Ammon's horn (tissue), 1 donor: ENCODE measurements around the gene CCDC171.
"Not testable (repeated sequence)": the region's sequence is repeated elsewhere in the genome, so short reads cannot be mapped to it uniquely, and the experiment has no call there.

ENCODE experiments used
- DNase-seq: peaks from one replicate; pipeline ENCODE4 v3.0.0-alpha.2; 2016; ENCODE audit warnings: low spot score

The CCDC171 gene

DNA sequence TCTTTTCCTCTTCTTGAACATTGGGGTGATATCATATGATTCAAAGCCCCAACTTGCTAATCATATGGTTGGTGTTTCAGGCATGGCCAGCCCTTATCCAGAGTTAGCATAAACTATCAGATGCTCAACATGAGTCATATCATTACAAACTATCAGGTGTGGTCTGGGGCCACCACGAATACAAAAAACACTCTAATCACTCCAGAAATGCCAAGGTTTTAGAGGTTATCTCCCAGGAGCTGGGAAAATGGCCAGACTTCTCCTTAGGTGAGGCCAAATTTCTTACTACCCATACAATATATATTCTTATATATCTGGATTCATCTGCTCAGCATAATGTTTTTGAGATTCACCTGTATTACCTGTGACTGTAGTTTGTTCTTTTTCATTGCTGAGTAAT, 210.5 kb downstream of the CCDC171 start:
- no peak for DNase-seq

DNA sequence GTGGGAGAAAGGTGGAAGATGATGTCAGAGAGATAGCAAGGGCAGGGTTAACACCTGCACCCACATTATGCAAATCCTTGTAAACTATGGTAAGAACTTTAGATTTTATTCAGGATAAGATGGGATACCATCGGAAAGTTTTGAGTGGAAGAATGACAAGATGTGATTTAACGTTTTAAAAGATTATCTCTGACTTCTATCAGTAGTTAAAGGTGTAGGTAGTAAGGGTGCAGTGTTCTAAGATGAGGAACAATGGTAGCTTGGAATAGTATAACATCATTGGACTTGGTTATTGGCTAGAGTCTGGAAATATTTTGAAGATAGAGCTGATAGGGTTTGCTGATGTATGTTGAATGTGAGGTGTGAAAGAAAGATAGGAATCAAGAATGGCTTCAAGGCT, 211.3 kb downstream of the CCDC171 start:
- DNase-seq, result no peak

DNA sequence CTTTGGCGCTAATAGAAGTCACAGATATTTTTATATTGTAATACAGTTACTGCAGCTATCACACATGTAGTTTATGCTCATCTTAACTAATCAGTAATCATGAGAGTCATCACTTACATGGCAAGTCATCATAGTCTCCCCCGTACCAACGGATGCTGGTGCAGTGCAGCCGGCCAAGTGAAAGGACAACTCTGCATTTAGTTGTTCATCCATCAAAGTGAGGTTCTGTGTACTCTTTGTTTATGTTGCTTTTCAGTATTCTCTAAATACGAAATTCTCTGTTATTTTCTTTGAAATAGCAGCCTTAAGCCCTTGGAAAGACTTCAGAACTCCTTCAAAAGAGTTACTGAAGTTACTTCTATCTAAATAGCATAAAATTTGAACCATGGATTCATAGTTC, 216.7 kb downstream of the CCDC171 start:
- DNase-seq, result peak; percentile 3

DNA sequence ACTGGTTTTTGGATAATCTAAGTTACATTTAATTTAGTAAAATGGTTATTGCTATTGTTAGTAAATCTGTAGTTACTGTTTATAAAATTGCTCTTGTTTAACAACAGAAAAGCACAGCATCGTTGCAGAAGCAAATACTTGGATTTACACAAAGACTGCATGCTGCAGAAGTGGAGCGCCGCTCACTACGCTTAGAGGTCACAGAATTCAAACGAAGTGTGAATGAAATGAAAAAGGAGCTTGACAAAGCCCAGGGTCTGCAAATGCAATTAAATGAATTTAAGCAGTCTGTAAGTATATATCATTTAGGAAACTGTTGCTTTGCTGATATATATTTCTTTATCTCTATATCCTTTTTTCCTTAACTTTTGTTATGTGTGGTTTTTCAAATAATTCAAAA, 226.0 kb downstream of the CCDC171 start:
- no peak for DNase-seq

DNA sequence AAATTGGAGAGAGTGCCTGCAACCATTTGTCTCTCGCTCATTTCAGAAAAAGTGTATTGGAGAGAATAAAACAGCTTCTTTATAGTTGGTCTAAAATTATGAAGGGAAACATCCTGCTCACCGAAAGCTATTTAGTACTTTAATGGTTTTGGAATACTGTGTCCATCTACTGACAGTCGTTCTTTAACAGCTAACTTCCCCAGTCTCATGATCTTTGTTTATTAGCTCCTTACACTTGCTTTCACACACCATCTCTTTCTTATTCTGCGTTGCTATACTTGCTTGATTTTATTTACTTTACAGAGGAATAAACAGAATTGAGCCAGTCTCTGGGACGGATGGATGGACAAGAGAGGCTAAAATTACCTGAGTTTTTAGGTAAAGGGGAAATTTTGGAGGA, 229.3 kb downstream of the CCDC171 start:
- no peak for DNase-seq

DNA sequence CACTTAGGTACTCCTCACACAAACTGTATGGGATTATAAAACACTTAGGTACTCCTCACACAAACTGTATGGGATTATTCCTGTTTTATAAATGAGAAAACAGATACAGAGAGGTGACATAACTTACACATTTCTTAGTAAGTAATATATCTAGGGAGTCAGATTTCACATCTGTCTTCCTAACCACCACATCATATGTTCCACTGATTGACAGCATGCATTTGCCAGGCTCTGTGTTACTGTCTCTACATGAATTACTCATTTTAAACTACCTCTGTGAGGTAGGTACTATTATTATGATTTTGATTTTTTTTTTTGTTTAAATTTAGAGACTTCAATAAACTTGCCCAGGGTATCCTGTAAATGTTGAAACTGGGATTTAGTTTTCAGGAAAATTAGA, 232.7 kb downstream of the CCDC171 start:
- no peak for DNase-seq

DNA sequence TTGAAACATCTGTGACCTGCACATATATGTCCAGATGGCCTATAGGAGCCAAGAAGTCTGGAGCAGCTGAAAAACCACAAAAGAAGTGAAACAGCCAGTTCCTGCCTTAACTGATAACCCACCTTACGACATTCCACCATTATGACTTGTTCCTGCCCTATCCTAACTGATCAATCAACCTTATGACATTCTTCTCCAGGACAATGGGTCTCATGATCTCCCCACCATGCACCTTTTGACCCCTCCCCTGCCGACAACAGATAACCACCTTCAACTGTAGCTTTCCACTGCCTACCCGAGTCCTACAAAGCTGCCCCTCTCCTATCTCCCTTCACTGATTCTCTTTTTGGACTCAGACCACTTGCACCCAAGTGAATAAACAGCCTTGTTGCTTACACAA, 233.8 kb downstream of the CCDC171 start:
- DNase-seq, result no peak

DNA sequence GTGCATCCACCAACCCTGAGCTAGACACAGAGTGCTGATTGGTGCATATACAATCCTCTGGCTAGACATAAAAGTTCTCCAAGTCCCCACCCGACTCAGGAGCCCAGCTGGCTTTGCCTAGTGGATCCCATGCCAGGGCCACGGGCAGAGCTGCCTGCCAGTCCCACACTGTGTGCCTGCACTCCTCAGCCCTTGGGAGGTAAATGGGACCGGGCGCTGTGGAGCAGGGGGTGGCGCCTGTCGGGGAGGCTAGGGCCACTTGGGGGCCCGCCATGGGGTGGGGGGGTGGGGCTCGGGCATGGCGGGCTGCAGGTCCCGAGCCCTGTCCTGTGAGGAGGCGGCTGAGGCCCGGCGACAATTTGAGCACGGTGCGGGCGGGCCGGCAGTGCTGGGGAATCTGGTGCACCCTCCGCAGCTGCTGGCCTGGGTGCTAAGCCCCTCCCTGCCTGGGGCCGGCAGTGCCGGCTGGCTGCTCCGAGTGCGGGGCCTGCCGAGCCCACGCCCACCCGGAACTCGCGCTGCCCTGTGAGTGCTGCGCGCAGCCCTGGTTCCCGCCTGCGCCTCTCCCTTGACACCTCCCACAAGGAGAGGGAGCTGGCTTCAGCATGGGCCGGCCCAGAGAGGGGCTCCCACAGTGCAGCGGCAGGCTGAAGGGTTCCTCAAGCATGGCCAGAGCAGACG, 257.5 kb downstream of the CCDC171 start:
- not testable (repeated sequence) for DNase-seq

DNA sequence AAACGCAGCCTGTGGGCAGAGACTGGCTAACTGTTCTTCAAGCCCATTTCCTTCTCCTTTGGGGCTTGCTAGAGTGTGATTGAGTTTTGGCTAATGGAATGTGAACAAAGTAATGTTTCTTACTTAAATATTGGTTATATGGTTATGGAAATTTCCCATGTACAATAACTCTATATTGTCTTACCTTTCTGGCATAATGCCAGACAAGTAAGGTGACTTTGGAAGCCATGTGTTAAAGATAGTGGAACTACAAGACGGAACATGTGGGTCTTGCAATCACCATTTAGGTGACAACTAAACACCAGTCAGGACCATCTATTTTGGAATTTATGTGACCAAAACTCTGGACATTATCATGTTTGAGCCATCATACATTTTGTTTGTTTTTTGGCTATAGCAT, 260.2 kb downstream of the CCDC171 start:
- DNase-seq, result no peak

DNA sequence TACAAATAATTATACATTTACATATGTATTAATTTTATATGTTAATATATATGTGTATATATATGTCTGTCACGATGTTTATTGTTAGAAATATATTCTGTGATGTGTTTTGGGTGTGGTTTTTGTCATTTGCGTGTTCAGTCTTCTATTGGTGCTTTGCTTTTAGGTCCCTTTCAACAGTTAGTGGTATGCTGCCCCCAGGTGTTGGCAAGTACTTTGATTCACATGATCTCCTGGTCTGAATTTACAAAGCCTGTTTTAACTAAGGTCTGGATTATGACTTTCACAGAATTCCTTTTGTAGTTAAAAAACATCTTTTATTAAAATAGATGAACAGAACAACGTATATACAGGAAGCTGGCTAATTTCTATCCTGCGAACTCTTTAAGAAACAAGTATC, 271.5 kb downstream of the CCDC171 start:
- DNase-seq, result no peak

DNA sequence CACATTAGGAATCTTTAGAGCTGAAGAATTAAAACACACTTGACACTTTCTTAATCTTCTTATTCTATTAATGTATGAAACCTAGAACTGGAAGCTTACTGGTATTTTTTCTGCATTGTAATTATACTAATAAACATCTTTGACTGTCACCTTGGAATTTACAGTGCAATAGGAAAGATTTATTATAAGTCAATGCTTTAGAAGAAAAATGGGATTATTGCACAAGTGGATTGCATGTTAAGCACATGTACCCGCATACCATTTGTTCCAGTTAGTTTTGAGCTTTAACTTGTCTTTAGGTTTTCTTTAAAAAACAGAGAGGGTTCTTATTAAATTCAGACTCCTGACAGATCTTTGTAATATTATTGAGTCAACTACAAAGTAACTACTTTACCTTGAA, 278.5 kb downstream of the CCDC171 start:
- DNase-seq, result no peak

DNA sequence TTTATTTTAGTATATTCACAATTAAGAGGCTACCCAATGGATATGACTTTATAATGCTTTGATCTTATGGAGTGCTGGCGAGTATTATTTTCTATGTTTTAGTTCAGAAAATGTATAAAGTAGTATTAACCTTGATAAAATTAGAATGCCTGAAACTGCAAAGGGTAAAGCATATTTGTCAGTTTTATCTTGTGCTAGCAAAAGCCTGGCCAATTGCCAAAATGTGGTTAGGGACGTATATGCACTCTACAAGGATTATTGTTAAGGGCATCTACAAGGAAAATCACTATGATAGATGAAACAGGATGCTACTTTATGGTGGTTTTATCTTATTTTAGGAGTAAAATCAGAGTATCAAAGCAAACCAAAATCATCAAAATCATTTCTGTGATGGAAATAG, 281.7 kb downstream of the CCDC171 start:
- no peak for DNase-seq

DNA sequence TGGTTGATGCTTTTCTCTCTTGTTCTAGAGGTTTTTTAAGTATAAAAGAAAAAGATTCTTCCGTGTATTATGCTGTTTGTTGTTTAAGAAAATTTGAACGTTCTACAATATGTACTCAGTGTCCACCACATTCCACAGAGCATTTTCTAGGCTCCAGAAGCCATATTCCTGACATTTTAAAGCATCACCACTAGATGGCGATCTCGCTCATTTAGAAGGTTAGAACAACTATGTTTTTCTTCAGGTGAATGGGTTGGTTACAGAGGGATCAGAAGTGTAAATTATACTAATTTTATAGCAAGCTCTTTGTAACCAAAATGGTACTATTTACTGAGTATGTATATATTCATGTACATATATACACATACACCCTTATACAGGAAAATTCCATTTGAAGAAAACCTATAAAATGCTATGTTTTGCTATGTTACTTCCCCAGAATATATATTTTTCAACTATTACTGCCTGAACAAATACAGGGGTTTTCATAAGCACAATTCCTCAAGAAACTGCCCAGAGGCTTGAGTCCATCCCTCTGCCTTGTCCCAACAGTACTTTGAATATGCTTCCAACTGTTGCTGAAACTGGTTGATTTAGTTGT, 284.3 kb downstream of the CCDC171 start:
- DNase-seq, result peak; percentile 76

DNA sequence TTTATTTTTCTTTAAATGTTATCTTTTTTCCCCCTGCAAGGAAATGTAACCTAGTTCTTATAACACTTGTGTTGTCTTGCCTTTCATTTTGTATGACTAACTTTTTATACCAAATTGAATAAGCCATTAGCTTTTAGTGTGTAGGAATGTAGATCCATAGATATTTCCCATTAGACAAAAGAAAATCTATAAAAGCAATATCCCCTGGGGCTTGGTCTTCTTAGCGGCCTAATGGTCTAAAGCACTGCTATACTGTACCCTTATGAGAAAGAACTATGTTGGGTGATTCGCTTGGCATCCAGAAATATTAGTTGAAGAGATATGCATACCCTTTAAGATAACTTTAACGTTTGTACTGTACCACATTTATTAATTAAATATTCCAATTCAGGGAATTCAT, 289.2 kb downstream of the CCDC171 start:
- DNase-seq, result no peak

DNA sequence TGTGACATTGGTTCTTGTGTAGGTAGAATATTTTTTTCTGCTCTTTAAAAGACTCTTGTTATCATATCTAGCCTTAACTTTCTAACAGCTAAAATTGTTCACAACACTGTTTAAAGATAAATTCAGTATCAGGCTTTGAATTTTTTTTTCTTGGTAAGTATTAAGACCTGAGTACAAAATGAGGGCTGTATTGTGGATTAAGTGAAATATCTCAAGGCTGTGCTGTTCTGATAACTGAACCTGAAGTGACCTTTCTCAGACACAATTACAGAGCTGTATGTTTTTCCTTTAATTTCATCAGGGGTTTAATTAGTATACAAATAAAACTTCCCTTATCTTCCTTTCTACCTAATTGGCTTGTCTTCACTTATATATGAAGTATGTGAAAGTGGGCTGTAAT, 290.5 kb downstream of the CCDC171 start:
- no peak for DNase-seq

DNA sequence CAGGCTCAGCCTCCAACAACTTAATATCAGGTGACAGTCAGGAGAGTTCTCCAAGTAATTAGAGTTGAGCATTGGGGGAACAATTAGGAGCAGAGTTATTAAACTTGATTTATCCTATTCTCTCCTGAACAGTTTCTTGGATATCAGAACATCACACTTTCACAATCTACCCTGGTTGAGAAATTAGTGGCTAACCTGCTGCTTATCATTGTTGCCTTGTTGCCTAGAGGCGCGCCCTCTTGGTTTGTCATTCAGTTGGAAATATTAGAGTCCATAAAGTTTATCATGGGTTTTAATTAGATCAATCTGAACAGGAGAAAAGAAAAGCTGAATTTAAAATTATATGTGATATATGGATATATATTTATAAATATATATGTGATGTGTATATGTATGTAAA, 291.1 kb downstream of the CCDC171 start:
- DNase-seq, result no peak

DNA sequence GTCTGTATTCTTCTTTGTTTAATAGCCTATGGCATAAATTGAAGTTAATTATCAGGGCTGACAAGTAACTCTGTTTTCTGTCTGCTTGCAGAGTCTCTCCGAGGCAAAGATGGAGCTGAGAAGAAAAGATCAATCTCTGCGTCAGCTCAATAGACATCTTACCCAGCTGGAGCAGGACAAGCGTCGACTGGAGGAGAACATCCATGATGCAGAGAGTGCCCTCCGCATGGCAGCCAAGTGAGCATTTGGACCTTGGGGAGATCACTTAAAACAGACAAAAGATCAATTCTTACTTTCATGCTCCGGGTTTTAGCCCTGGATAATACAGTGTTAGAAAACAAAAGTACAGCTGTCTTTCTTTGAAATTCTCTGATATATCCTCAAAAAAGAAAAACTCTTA, 293.8 kb downstream of the CCDC171 start:
- no peak for DNase-seq

DNA sequence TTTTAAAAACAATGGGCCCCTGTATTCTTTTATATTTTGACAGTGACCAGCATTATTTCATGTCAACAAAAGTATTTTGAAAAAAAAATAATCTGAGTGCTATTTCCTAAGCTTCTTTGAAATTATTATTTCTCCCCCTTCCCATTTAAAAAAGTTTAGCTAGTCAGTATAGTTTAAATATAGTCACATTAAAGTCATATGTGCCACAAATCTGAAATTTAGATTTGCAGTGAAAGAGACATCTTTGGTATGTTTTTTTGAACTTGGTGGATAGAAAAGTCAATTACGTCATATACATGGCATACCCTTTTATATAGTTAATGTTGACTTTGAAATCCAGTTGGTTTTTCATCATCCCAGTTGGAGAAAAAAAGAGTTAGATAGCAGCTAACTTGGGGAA, 297.0 kb downstream of the CCDC171 start:
- no peak for DNase-seq

DNA sequence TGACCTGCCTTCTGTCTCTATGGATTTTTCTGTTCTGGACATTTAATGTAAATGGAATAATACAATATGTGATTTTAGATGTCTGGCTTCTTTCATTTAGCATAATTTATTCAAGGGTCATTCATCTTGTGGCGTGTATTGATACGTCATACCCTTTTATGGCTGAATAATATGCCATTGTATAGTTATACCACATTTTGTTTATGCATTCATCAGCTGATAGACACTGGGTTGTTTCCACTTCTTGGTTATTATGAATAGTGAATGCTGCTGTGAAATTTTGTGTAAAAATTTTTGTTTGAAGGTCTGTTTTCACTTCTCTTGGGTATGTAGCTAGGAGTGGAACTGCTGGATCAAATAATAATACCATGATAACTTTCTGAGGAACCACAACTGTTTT, 298.9 kb downstream of the CCDC171 start:
- DNase-seq, result no peak

DNA sequence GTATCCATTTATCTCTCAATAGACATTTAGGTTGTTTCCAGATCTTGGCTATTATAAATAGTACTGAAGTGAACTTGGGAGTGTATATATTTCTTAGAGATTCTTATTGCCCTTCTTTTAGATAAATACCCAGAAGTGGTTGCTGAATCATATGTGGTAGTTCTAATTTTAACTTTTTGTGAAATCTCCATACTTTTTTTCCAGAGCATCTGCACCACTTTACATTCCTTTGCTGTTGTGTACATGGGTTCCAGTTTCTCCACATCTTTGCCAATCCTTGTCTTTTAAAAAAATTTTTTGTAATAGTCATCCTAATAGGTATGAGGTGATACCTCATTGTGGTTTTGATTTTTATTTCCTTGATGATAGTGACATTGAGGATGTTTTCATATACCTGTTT, 303.7 kb downstream of the CCDC171 start:
- DNase-seq, result no peak

DNA sequence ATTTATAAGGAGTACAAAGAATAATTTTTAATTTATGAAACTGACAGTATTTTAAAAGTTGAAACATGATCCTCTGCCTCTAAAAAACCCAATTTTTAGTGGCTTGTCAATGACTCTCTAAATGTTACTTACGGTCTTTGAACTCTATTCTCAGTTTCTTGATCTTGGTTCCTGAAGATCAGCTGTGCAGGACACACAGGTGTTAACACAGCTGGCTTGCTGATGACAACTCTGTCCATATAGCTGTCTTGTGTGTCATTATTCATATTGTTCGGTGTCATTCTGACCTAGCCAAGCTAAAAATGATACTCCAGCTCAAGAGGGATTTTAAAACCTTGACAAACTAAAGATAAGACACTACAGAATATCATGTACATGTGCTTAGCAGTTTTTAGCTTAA, 314.5 kb downstream of the CCDC171 start:
- no peak for DNase-seq

DNA sequence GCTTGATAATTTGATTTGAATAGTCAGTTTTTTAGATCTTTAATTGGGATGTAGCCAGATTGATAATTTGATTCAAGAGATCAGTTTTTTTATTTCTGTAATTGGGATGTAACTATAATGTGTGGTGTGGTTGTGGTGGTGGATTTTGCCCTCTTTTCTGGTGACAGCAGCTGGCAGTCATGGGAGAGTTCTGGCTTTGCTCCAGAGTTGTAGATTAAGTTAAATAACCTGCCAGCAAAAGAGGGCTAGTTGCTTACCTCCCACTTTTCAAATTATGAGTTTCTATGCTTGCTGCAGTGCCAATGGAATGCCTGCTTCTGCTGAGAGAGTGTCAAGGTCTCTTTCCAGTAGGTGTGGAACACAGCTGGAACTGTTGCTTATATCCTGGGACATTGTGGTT, 315.1 kb downstream of the CCDC171 start:
- no peak for DNase-seq

DNA sequence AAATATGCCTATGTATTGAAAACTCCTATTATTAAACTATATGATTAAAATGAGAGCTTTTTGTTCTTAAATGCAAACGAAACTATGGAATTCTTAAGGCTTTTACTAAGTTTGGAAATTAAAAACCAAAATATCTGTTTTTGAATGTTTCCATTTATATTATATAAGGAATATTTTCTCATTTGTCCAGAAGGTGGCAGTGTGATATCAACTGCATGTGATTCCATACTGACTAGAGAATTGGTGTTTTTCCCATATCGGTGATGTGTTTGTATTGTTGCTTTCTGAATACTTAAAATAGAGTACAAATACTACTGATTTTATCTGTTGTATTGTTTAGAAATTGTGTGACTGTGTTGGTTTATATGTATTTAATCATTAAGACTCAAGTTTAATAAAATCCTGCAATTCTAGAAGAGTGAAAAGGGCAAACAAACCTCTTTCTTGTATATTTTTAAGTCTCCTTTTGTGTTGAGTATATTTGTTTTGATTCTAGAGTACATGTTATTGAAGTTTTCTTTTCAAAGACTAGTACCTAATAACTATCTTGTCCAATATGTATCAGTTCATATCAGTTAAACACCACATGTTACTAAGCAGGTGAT, 320.8 kb downstream of the CCDC171 start:
- peak; percentile 69 for DNase-seq

DNA sequence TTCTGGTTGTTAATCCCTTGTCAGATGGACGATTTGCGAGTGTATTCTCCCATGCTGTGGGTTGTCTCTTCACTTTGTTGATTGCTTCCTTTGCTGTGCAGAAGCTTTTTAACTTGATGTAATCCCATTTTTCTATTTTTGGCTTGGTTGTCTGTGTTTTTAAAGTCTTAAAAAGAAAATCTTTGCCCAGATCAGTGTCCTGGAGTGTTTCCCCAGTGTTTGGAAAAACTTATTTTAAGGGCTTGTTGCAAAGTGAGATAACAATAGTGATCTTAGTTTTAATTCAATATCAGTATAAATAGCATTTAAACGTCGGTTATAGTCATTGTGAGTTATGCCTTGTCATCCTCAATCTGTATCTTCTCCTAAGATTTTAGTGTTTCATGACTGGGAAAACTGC, 329.5 kb downstream of the CCDC171 start:
- no peak for DNase-seq
